ENCODE measurements around the gene DNM3.

DNM3 gene

DNA sequence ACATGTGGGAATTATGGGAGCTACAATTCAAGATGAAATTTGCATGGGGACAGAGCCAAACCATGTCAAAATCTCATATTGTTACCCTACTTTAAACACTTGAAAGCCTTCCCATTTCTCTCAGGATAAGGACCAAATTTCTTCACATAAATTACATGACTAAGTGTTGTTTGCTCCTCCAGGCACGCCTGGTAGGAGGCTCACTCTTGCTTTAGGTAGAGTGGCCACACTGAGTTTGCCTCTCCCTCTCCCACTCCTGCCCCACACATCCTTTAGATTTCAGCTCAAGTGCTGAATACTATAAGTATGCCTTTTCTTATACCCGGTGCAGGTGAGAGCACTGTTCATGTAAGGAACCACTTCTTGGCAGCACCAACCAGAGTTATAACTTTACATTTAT, 279.1 kb downstream of the DNM3 start:
- DNase-seq, result no peak

DNA sequence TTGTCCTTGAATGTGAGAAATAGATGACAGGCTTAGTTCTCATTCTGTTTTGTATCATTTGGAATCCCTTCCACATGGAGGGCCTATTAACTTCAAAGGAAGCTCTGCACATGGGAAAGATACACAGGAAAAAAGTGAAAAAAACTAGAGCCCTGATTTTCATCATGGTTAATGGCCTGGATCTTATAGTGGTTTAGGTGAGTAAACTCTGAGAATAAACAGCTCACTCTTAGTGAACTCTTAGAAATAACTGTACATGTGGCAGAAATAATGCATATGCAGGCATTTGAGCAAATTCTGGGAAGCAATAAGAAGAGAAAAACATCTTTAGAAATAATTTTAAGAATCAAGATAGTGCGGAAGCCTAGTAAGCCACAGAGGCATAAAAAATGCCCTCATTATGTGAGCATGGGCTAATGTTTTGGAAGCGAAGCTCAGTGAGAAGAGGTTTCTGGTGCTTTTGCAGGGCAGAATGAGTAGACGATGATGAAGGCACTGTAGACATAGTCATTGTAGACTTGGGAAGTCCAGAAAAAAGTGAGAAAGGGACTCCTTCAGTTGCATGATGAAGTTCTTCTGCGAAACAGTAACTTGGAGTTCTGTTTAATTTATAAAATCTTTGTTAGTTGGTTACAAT, 279.9 kb downstream of the DNM3 start:
- DNase-seq, result no peak

DNA sequence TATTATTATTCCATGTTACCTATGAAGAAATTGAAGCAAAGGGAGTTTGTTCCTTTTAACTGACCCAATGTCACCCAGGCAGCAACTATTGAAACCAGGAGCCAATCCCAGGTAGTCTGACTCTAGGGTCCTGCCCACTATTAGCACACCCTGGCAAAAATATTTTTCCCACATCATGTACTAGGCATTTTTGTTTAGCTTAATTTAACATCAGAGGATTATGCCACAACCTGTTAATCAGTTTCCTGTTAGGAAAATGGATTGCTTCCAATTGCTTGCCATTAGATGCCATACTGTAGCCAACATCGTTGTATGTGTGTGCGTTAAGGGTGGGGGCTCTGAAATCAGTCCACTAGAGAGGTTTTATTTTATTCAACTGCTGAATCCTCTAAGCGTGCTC, 281.1 kb downstream of the DNM3 start:
- DNase-seq, result no peak

DNA sequence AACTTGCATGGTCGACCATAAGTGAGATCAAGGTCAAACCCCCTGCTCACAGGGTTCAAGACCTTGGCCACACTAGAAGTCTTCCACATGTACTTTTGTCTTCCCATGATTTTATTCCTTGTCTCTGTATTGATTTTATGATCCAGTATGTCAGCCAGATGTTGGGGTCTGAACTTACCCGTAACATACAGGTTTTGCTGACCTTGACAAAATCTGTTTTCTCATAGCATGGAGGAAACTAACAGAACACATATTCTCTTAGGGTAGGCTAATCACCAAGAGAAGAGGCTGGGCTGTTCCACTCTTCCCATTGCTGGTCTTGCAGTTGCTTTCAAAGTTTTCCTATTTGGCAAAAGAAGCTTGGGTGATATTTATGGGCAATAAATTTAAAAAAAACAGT, 284.0 kb downstream of the DNM3 start:
- DNase-seq, result no peak

DNA sequence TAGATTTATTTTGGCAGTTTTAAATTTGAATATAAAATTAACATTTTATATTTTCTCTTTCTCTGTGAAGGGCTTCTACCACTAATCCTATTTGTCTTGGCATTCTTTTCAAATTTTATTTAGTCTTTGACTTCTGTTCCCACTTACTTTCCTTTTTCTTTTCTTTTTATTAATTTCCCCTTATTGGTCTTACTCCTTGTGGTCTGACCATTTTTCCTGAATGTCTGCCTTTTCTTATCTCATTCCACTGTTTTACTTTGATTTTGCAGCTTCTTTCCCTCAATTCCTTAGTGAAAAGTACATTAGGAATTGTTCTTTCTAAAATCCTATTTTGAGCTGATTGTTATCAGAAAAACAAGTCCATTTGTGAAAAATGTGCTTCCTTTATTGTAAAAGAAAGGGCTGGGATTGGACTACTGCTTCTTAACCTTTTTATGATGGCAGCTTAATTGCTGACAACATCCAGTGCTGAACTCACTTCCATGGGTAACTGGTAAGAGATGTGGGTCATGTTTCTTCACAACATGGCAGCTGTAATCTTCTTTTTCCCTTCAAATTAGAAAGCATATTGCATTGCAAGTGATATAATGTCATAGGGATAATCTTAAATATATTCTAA, 284.6 kb downstream of the DNM3 start:
- no peak for DNase-seq

DNA sequence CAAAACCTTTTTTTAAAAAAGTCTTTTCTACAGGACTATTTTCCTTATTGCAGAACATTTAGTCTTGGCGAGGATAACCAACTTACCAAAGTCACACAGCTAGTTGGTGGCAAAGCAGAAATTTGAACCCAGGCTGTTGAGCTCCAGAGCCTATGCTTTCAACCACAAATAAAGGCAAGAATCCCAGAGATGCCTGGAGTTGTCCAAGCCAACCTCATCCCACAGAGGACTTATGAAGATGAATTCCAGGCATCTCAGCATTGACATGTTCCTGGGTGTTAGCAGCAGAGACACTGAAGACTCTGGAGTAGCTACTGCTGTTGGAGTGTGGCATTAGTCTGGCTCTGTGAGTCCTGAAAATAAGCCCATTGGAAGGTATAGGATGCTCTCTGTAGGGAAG, 291.5 kb downstream of the DNM3 start:
- no peak for DNase-seq

DNA sequence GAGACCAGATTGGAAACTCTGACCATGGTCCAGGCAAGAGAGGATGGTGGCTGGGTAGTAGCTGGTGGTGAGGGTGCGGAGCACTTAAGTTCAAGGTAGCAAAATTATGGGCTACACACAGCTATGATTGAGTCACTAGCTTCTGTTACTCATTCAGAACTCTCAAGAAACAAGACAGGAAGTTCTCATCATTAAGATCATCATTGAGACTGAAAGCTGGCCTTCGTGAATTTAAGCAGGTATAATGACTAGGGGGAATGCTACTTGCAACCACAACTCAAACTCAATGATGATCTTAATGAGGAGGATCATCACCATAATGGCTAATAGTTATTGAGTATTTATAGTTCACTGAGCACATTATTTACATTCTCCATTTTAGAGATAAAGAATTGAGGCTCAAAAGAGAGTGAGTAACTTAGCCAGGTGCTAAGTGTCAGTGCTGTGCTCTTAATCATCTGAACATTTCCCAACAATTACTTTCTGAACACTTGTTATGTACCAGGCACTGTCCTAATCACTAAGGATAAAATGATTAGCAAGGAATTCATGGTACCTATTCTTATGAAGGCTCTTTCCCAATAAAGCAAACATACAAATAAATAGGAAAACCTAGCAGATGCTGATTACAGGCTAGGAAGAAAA, 292.9 kb downstream of the DNM3 start:
- no peak for DNase-seq

DNA sequence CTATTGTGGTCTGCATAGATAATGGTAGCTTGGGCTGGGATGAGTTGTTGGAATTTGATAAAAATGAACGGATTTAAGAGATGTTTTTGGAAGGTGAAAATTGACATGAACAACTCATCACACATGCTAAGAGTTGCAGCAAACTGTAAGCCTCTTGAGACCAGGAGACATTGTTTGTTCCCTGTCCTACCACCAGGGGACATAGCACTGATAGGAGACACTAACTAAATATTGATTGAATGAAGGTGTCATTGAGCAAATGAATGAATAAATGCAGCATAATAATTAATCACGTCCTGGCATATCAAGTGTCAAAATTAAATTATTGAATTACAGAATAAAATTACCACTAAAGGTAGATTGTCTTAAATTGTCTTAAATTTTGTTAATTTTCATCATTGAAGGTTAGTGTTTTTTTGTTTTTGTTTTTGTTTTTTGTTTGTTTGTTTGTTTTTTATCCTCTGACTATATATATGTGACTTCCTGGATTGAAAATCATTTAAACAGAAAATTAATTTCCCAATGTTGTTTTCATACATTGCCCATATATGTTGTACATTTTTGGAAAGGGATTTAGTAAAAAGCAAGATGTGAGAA, 293.9 kb downstream of the DNM3 start:
- no peak for DNase-seq

DNA sequence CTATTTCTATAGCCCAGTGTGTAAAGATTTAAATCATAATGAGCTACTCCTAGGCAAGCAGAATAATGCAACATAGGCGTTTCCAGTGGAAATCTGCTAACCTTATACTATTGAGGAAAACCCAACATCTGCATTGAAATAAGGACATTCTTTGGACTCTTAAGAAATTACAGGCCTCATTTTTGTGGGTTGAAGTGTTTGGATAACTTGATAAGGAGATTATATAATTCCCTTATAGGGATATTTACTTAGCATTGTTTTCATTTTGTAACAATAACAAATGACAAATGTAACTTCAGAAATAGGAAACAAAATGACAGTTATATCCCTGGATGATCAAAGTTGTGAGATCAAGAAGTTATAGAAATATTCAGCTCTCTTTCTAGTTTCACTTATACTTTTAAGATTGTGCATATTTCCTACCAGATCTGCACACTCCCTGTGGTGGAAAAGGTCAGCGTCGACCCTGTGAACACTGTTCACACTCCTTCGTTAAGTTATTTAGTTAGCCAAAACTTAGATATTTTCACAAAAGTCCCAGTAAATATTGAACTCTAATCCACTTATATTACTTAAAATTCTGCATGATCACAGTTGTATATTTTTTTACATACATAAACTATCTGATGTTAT, 294.8 kb downstream of the DNM3 start:
- no peak for DNase-seq

DNA sequence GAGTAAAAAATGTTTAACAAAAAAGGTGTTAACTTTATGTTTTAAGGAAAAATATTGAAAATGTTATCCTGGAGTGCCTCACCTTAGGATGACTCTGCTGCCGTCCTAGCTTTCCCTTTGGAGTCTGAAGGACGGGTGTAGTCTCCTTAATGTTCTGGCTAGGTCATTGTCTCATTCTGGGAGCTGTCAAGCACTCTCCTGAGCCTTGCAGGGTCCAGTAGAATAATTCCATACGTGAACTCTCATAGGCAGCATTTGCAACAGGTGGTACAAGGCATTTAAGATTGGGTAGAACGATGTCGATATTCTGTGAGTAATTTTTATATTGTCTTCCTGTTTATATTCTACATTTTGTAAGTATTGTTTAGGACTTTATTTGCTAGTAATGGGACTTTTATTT, 295.6 kb downstream of the DNM3 start:
- no peak for DNase-seq

DNA sequence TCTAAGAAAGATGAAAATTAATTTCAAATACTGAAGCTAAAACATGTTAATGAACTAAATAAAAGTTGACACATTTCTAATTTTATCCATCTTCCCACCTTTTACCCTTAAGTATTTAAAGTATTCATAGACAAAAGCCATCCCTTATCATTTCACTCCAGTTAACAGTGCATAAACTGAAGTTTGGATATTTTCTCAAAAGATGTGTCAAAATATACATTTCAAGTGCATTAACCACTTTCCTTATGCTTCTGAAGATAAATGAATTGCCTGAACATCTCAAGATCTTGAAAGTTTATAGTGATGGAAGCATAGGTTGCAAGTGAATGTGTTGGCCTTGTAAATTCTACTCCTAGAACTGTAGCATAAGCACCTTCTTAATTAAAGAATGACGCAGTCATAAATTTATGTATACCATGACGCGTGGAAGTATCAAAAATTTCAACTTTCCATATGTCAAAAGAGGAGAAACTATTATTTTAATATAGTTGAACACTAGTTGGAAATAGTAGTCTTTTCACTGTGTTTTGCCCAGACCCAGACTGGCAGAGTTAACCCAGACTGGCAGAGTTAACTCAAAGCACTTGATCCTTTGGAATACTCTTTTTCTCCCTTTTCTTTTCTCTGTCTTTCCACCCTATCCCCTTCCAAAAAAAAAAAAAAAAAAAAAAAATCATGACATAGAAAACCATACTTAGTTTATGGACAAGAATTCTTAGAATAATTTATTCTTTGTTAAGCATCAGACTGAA, 296.6 kb downstream of the DNM3 start:
- no peak for DNase-seq

DNA sequence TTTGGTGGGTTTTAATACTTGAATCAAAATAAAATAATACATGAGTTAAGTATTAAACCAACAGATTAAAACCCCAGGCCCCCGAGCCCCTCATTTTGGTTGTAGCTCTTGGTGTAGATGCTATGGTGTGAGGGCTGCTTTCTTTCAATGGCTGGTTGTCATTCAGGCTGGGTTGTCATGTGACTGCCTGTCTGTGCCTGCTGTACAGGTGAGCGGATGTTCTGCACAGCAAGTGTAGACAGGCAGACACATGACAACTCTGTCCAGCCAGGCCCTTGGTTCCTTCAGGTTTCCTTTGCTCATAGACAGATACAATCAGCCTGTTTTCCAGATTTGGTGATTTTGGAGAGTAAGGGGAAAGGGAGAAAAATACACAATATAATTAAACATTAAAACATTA, 297.3 kb downstream of the DNM3 start:
- DNase-seq, result no peak

DNA sequence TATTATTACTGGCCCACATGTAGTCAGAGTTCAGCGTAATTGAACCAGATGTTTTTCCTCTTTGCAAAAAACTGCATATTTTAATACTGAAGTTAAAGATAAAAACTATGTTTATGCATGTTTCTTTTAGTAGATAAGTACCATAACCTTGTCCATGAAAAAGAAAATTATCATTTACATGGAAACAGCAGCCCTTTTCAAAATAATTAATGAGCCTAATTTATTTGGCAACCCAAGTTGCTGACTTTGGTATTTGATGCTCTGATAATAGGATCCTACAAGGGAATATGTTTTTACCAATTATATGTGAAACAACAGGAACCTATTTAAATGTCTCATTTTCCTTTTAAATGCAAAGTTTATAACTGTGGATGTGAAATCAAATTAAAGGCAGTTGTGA, 297.9 kb downstream of the DNM3 start:
- DNase-seq, result no peak

DNA sequence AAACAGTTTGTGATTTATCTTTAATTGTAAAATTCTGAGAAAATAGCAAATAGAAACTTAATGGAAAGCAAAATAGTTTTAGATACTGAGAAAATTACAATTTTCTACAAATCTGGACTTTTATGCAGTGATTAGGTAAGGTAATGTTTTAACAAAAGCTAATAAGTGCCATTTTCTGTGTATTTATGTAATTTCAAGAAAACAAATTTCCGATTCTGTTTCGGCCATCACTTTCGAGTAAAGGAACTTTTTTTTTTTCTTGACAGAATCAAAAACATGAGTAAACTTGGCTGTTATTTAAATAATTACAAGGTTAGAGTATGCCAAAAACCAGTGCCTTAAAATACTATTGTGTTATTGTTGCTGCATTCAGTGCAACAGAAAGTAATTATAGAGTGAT, 298.8 kb downstream of the DNM3 start:
- no peak for DNase-seq

DNA sequence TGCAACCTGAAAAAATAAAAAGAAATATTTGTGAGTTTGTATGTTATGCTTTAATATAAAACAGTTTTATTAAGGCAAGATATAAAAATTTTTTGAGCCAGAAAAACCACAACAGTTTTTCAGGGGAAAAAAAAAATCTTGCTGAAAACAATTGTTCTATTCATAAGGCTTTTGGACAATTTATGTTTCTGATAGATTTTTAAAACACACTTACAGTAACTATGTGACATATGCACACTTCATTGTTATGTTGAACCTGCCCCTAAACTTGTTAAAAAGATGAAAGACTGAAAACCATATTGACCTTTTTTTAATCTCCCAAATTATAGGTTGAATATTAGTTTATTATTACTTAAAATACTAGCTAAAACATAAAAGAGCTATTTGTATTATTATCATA, 299.3 kb downstream of the DNM3 start:
- DNase-seq, result no peak

DNA sequence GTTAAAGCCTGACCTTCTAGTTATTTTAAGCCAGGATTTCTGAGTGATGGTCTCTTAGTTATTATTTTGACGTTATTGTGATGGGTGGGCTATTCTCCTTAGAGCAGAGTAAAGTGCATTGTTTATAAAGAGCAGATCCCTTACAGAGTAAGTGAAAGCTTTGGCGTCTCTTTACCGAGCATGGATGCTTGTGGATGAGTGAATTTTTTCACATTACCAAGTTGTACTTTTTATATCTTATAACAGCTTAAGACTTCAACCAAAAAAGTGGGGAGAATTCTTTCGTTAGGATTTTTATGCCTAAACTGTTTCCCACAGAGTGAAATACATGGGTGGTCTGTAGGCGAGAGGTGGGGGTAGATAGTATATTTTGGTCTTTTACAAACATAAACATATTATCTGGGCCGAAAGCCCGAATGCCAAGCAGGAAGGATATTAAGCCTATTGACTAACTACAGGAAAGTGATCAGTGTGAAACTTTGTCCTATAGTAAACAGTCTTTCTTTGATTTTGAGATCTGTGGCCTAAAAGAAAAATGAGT, 300.1 kb downstream of the DNM3 start:
- no peak for DNase-seq

DNA sequence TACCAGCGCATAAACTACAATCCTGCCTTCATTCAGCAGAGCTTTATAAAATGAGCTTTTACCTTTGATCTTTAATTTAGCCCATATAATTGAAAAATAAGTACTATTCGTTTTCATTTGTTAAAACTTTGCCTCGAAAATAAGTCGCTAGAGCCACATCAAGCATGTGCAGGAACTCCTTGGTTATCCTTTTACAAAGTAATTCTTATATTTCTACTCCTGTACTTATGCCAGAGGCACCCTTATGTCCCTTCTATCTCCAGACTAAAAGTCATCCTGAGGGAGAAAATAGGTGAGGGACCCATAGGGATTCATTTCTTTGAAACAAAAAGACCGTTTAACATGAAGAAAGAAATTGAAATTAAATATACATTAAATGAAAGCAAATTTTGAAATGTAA, 301.0 kb downstream of the DNM3 start:
- DNase-seq, result no peak

DNA sequence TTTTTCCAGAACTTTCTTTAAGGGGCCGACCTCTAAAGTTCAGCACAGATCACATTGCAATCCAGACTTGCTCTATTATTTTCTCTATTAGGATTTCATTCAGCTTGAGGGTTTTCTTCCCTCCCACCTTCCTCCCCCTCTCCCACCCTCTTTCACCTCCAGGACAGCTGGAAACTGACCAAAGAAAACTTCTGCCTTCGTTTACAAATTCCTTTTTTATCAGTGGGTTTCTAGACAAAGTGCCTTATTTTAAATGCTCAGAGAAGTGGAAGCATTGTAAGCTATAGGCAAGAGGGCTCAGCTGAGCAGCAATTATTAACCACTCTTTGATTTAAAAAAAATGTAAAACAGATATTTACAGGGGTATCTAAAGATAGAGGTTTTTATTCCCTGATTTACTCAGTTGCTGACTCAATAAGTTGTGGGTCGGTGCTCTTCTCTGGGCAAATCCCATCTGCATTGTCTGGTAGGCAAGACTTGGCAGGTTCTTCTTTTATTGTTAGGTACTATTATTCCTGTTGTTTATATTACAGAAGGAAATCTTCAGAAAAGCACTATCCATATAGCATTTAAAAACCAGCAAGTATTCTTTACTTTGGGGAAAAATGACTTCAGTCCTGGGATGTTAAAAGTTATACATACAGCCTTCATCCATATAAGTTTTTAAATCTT, 302.2 kb downstream of the DNM3 start:
- DNase-seq, result no peak

DNA sequence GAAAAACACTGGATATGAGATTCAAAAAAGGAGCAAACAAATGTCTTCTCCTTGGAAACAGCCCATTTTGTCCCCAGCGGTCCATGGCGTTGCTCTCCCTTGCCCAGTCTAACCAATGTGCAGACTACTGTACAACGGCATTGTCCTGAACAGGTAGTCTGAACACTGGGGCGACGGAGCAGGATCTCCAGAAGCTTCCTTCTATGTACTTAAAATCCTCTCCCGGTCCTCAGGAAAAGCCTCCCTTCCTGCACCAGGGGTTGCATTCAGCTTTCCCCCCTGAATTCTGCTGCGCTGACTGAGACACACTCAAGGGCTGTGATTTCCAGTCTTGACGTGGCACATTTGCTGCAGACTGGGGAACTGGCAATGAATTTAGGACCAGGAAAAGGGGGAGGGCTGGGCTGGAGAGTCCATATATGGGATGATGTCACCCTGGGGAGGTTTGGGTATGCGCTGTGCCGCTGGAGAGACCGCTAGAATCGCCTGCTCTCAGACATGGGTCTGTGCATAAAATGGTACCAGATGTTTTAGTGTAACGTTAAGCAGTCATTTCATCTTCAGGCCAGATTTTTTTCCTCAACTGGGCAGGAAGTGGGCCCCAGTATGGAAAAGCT, 303.3 kb downstream of the DNM3 start:
- no peak for DNase-seq

DNA sequence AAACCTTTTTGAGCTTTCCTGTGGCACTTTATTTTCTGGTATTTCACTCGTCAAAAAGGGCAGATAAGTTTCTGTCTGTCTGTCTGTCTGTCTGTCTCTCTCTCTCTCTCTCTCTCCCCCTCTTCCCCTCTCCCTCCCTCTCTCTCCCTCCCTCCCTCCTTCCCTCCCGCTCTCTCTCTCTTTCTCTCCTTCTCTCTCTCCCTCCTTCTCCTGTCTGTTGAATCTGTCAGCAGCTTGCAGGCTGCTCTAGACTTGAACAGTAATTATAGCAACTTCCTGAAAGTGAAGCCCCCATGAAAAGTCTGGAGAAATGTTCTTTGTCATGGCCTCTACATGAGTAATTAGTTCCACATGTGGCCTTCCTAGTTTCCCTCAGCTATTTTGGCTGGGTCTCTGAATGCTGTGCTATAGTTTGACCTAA, 303.9 kb downstream of the DNM3 start:
- no peak for DNase-seq

DNA sequence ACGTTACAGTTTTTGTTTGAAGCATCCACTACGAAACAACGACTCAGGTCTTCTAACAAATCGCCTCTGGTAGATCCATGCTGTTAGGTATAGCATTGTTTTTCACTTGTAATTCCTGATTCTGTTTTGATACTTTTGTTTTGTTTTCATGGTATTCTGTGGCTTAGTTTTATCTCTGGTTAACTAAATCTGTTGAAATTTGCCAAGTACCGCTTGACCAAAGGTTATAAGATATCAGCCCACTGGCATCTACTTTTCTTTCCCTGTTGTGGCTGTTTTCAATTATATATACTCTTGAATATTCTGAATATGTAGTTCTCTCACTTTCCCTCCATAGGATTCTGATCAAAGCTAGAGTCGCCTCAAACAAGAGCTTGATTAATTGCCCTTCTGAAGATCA, 304.4 kb downstream of the DNM3 start:
- no peak for DNase-seq
